ENCODE data around the gene SWT1.
"Not testable (repeated sequence)": the region's sequence is repeated elsewhere in the genome, so short reads cannot be mapped to it uniquely, and the experiment has no call there.

SWT1 gene

GRCh38 chr1:185245466-185245865, 88.5 kb downstream of the SWT1 start:
- DNase-seq (ENCODE audit: low spot score) = no peak

- no peak for DNase-seq (ENCODE audit: low spot score)
Observed at GRCh38 chr1:185249563-185249962, 92.6 kb downstream of the SWT1 start.

- DNase-seq (ENCODE audit: low spot score) = no peak
Observed at GRCh38 chr1:185250063-185250462, 93.1 kb downstream of the SWT1 start.

GRCh38 chr1:185251928-185252327, 95.0 kb downstream of the SWT1 start:
- not testable (repeated sequence) for DNase-seq (ENCODE audit: low spot score)

- not testable (repeated sequence) for DNase-seq (ENCODE audit: low spot score)
Observed at GRCh38 chr1:185252404-185252803, 95.4 kb downstream of the SWT1 start.

GRCh38 chr1:185255595-185255994, 98.6 kb downstream of the SWT1 start:
- not testable (repeated sequence) for DNase-seq (ENCODE audit: low spot score)

- not testable (repeated sequence) for DNase-seq (ENCODE audit: low spot score)
Observed at GRCh38 chr1:185257116-185257949, 100.4 kb downstream of the SWT1 start.

GRCh38 chr1:185257950-185258208, 100.9 kb downstream of the SWT1 start:
- peak; percentile 6 for DNase-seq (ENCODE audit: low spot score)

GRCh38 chr1:185258676-185259075, 101.7 kb downstream of the SWT1 start:
- no peak for DNase-seq (ENCODE audit: low spot score)

GRCh38 chr1:185260611-185261010, 103.6 kb downstream of the SWT1 start:
- no peak for DNase-seq (ENCODE audit: low spot score)

- no peak for DNase-seq (ENCODE audit: low spot score)
Observed at GRCh38 chr1:185262151-185262550, 105.2 kb downstream of the SWT1 start.

- DNase-seq (ENCODE audit: low spot score) = no peak
Observed at GRCh38 chr1:185263292-185263691, 106.3 kb downstream of the SWT1 start.

GRCh38 chr1:185263780-185264179, 106.8 kb downstream of the SWT1 start:
- no peak for DNase-seq (ENCODE audit: low spot score)

GRCh38 chr1:185265314-185265713, 108.3 kb downstream of the SWT1 start:
- DNase-seq (ENCODE audit: low spot score) = no peak

- DNase-seq (ENCODE audit: low spot score) = no peak
Observed at GRCh38 chr1:185267301-185267700, 110.3 kb downstream of the SWT1 start.

GRCh38 chr1:185267701-185268100, 110.7 kb downstream of the SWT1 start:
- DNase-seq (ENCODE audit: low spot score) = no peak

GRCh38 chr1:185268352-185268751, 111.4 kb downstream of the SWT1 start:
- no peak for DNase-seq (ENCODE audit: low spot score)

- no peak for DNase-seq (ENCODE audit: low spot score)
Observed at GRCh38 chr1:185271921-185272320, 115.0 kb downstream of the SWT1 start.

GRCh38 chr1:185279571-185279970, 122.6 kb downstream of the SWT1 start:
- DNase-seq (ENCODE audit: low spot score) = no peak

GRCh38 chr1:185280589-185280988, 123.6 kb downstream of the SWT1 start:
- no peak for DNase-seq (ENCODE audit: low spot score)

- DNase-seq (ENCODE audit: low spot score) = no peak
Observed at GRCh38 chr1:185281245-185281644, 124.3 kb downstream of the SWT1 start.

- no peak for DNase-seq (ENCODE audit: low spot score)
Observed at GRCh38 chr1:185284116-185284515, 127.1 kb downstream of the SWT1 start.

GRCh38 chr1:185284533-185285276, 127.7 kb downstream of the SWT1 start:
- DNase-seq (ENCODE audit: low spot score) = no peak

- no peak for DNase-seq (ENCODE audit: low spot score)
Observed at GRCh38 chr1:185287451-185287850, 130.5 kb downstream of the SWT1 start.
